PC-9 (cell line): ENCODE measurements around the gene MYO5C. TPM values are rescaled to one million over a fixed set of nuclear protein-coding genes. Genes with fewer than 3 reads are reported as not detected.
A peak's percentile ranks its signal among the peaks of the same experiment; 100 is the strongest.

ENCODE experiments used
- BruUV-seq: library from RNA; stranded (reverse); fragments of 400-500 nt; replicated peaks from 2 replicates; lab custom pipeline; 2021; lab: Mats Ljungman, UMichigan
- CTCF ChIA-PET: fragments of 300-600 bp; sonication (Branson Sonifier 250); formaldehyde crosslinking; loops from one replicate; lab custom pipeline; 2022; ENCODE audit warnings: antibody characterized with exemption; lab: Charles Lee
- POLR2A ChIA-PET: fragments of 300-600 bp; sonication (Branson Sonifier 250); formaldehyde crosslinking; loops from one replicate; lab custom pipeline; 2022; ENCODE audit warnings: antibody characterized with exemption; ENCODE audit not compliant: unreplicated experiment; lab: Charles Lee
- DNase-seq, 2 experiments: peaks; one replicate each; pipeline versions ENCODE4 v3.0.0 to v3.0.0-alpha.2; 2015 to 2022; ENCODE audit warnings: mixed read lengths in 1 of 2
- H2AFZ ChIP-seq: fragments of 200-600 bp; sonication (generic); 2 replicates; pipeline ENCODE4 v1.8.1; 2017; ENCODE audit warnings: antibody characterized with exemption
- H3F3A ChIP-seq: fragments of 200-600 bp; sonication (generic); 2 replicates; pipeline ENCODE4 v1.8.1; 2017; ENCODE audit warnings: antibody characterized with exemption, mild to moderate bottlenecking, low read depth; ENCODE audit not compliant: insufficient read depth
- H3K27ac ChIP-seq: fragments of 200-600 bp; sonication (generic); 2 replicates; pipeline ENCODE4 v1.6.1; 2016; ENCODE audit warnings: mixed run types
- H3K27me3 ChIP-seq: fragments of 200-600 bp; sonication (generic); 2 replicates; pipeline ENCODE4 v1.6.1; 2016; ENCODE audit warnings: low read depth, mixed run types; ENCODE audit not compliant: insufficient read depth
- H3K36me3 ChIP-seq: fragments of 200-600 bp; sonication (generic); 2 replicates; pipeline ENCODE4 v1.6.1; 2016; ENCODE audit warnings: low read depth, mixed run types
- H3K4me1 ChIP-seq: fragments of 200-600 bp; sonication (generic); replicated peaks from 2 replicates; pipeline ENCODE4 v1.6.1; 2016; ENCODE audit warnings: mixed run types; ENCODE audit not compliant: insufficient read depth
- H3K4me2 ChIP-seq: fragments of 200-600 bp; sonication (generic); 2 replicates; pipeline ENCODE4 v1.6.1; 2017; ENCODE audit warnings: mixed run types
- H3K4me3 ChIP-seq: fragments of 200-600 bp; sonication (generic); 2 replicates; pipeline ENCODE4 v1.6.1; 2016; ENCODE audit warnings: mixed run types
- H3K79me2 ChIP-seq: fragments of 200-600 bp; sonication (generic); 2 replicates; pipeline ENCODE4 v1.6.1; 2017; ENCODE audit warnings: low read depth, mixed run types
- H3K9me2 ChIP-seq: fragments of 200-600 bp; sonication (generic); 2 replicates; pipeline ENCODE4 v1.8.1; 2017; ENCODE audit warnings: mild to moderate bottlenecking; ENCODE audit not compliant: insufficient read depth
- H3K9me3 ChIP-seq: fragments of 200-600 bp; sonication (generic); 2 replicates; pipeline ENCODE4 v1.8.1; 2016; ENCODE audit warnings: low read depth; ENCODE audit not compliant: insufficient read depth
- H4K20me1 ChIP-seq: fragments of 200-600 bp; sonication (generic); 2 replicates; pipeline ENCODE4 v1.8.1; 2017; ENCODE audit not compliant: insufficient read depth
- EZH2 ChIP-seq: fragments of 200-600 bp; sonication (generic); IDR thresholded peaks from 2 replicates; pipeline ENCODE4 v1.8.0; 2017; ENCODE audit warnings: antibody characterized with exemption, low read depth
- intact Hi-C: fragments of 100-400 bp; cut with micrococcal nuclease; formaldehyde crosslinking; loops from one replicate; pipeline ENCODE4 v1.10.0; 2022; ENCODE audit not compliant: unreplicated experiment
- total RNA-seq: library from RNA; stranded (reverse); gene quantifications from 2 replicates; pipeline ENCODE4 v1.2.3, GENCODE V29; 2021
- TF ChIP-seq, protein P1 (sequence below): fragments of 200-600 bp; sonication (generic); conservative IDR thresholded peaks from 2 replicates; pipeline ENCODE4 v1.6.1; 2017; ENCODE audit warnings: mixed run types, antibody characterized with exemption, mild to moderate bottlenecking, moderate library complexity

MYO5C gene
- total RNA-seq, 1 experiment from 2014 or later = 41.1 TPM

DNA sequence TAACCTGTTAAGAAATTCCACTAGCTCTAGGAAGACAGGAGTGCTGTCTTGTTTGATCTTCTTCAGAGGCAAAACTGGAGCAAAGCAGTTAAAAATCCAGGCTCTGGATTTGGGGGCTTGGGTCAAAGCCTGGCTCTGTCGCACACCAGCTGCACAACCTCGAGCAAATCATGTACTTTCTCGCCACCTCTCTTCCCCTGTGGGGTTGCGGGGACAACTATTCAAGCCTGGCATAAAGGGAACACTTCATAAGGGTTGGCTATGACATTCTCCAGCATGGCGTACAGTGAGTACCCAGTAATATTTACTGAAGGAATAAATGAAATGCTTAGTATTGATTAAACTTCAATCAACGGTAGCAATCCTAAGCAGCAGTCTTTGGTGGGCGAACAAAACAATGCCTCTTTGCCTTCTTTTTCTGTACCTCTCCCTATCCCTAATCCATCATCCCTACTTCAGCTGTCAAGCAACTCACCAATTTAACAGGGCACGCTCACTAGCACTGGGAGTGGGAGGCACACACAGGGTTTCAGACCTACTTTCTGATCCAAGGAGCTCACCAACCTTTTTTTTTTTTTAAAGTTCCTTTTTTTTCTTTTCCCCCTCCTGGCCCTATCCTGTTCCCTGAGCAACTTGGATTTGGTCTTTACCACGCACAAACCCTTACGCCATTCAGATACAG lies 137.4 kb downstream of the MYO5C start:
- Histone ChIP-seq H2AFZ (no peak overlapping the region), H3K36me3 (no peaks in the 10 kb centered on the region), H3K79me2 (no peaks in the 10 kb centered on the region), H3K9me3 (no peaks in the 10 kb centered on the region), H3K27me3 (no peaks in the 10 kb centered on the region), H4K20me1 (no peaks in the 10 kb centered on the region), H3K4me1 (no peaks in the 10 kb centered on the region), H3K9me2 (no peaks in the 10 kb centered on the region), H3K4me2 (no peak overlapping the region), H3K4me3 (no peak overlapping the region), H3K27ac (no peak overlapping the region), H3F3A (no peaks in the 10 kb centered on the region)
- POLR2A ChIA-PET = no interaction called here
- CTCF ChIA-PET = no interaction called here
- intact Hi-C loops = no loop called here
- BruUV-seq = no TSS peak
- no peak for DNase-seq
- TF ChIP-seq EZH2 = no peak
- TF ChIP-seq, protein P1, sequence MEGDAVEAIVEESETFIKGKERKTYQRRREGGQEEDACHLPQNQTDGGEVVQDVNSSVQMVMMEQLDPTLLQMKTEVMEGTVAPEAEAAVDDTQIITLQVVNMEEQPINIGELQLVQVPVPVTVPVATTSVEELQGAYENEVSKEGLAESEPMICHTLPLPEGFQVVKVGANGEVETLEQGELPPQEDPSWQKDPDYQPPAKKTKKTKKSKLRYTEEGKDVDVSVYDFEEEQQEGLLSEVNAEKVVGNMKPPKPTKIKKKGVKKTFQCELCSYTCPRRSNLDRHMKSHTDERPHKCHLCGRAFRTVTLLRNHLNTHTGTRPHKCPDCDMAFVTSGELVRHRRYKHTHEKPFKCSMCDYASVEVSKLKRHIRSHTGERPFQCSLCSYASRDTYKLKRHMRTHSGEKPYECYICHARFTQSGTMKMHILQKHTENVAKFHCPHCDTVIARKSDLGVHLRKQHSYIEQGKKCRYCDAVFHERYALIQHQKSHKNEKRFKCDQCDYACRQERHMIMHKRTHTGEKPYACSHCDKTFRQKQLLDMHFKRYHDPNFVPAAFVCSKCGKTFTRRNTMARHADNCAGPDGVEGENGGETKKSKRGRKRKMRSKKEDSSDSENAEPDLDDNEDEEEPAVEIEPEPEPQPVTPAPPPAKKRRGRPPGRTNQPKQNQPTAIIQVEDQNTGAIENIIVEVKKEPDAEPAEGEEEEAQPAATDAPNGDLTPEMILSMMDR = no peak

DNA sequence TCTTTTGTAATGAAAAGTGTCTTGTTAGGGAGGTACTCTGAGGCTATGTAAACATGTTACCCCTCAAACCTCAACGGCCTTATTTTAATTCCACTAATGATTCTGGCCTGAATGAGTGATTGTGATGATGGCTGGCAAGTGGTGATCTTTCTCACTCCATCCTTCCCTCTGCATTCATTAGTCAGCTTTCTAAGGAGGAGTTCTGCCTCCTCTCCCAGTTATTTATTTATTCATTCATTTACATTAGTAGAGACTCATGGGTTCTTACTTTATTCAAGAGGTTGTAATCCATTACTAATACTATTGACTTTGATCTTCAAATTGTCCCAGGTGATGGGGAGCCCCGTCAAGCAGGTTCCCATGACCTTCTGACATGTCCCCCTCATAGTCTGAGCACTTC lies 139.7 kb downstream of the MYO5C start:
- Histone ChIP-seq H3F3A (no peaks in the 10 kb centered on the region), H3K79me2 (no peaks in the 10 kb centered on the region), H3K36me3 (no peaks in the 10 kb centered on the region), H3K4me3 (no peak overlapping the region), H3K4me2 (no peak overlapping the region), H3K9me2 (no peaks in the 10 kb centered on the region), H3K4me1 (no peaks in the 10 kb centered on the region), H3K9me3 (no peaks in the 10 kb centered on the region), H2AFZ (no peak overlapping the region), H3K27me3 (no peaks in the 10 kb centered on the region), H3K27ac (no peak overlapping the region), H4K20me1 (no peaks in the 10 kb centered on the region)
- no TSS peak for BruUV-seq
- intact Hi-C loops = no loop called here
- ChIA-PET CTCF (no interaction called here), POLR2A (interaction anchor here (0.5 to 0.6 kb wide), 2 partner anchors 14 to 37 kb away, joined by 6 to 23 read pairs; no protein-coding TSS in a partner anchor)
- peak in 1 of 2 experiments; percentile 32 for DNase-seq
- TF ChIP-seq EZH2 = no peak
- TF ChIP-seq, protein P1 = no peak

DNA sequence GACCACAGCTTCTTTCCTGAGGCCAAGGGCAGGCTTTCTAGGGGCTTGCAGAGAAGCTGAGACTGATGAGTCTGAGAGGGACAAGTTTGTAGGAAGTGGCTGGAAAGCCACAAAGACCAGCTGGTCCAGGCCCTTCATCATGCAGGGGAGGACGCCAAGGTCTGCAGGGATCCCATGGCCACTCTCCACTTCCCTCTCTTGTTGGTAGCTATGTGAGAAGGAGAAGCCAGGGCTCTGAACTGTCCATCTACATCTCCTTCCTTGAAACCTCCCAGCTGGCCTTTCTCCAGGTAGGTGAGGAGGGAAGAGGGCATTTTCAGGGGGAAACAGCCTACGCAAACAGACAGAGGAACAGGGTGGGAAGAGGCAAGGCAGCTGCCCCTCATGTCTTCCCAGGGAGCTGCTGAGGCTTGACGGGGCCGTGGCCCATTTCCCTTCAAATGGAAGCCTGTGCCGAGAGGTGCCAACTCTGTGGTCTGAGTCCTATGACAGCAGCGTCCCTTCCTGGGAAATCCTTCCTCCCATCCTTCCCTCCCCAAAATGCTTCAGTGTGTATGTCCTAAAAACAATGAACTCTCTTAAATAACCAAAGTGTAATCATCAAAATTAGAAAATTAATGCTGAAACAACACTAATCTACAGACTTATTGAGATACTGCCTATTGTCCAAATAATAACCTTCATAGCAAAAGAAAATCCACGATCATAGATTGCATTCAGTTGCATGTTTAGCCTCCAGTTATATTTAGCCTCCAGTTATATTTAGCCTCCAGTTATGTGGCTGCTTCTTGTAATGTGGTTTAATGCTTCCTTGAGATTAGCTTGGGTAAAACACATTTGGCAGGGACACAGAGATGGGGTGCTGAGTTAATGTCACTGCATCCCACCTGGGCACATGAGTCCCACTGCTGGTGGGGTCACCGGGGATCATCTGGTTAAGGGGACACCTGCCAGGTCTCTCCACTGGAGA lies 140.4 kb downstream of the MYO5C start:
- H3K9me2 ChIP-seq = no peaks in the 10 kb centered on the region
- H3K27ac ChIP-seq = no peak overlapping the region
- DNase-seq = peak in 1 of 2 experiments; percentile 5
- no peak overlapping the region for H2AFZ ChIP-seq
- no peaks in the 10 kb centered on the region for H3K27me3 ChIP-seq
- ChIA-PET POLR2A (no interaction called here), CTCF (no interaction called here)
- no peak for TF ChIP-seq EZH2
- TF ChIP-seq, protein P1 = no peak
- H3K4me3 ChIP-seq = no peak overlapping the region
- no peaks in the 10 kb centered on the region for H3K36me3 ChIP-seq
- intact Hi-C loops = no loop called here
- no peaks in the 10 kb centered on the region for H3K79me2 ChIP-seq
- no peaks in the 10 kb centered on the region for H3F3A ChIP-seq
- no peaks in the 10 kb centered on the region for H3K4me1 ChIP-seq
- no peak overlapping the region for H3K4me2 ChIP-seq
- BruUV-seq = no TSS peak
- no peaks in the 10 kb centered on the region for H4K20me1 ChIP-seq
- H3K9me3 ChIP-seq = no peaks in the 10 kb centered on the region
